HG03521 (cell line): ENCODE measurements around the gene USP17L17.
"Not testable (repeated sequence)": the region's sequence is repeated elsewhere in the genome, so short reads cannot be mapped to it uniquely, and the experiment has no call there.

Source experiments
- ATAC-seq: cut with Tn5 transposase; IDR thresholded peaks from one replicate; pipeline ENCODE4 v1.9.1; 2021; ENCODE audit warnings: mild to moderate bottlenecking, moderate library complexity; ENCODE audit not compliant: unreplicated experiment

USP17L17 gene

GRCh38 chr4:9243579-9243978 lies at the start of gene USP17L17:
USP17L17 (plus strand) TSS chr4:9243879; CDS start chr4:9243879, 0 bp downstream.
- not testable (repeated sequence) for ATAC-seq

- ATAC-seq: not testable (repeated sequence)
Observed at GRCh38 chr4:9210357-9210756, 33.3 kb upstream of the USP17L17 start, which contains the start of gene USP17L10. USP17L10 (plus strand) TSS chr4:9210657; CDS start chr4:9210657, 0 bp downstream.

GRCh38 chr4:9214701-9215100 lies 29.0 kb upstream of the USP17L17 start:
- ATAC-seq: not testable (repeated sequence)

- ATAC-seq: not testable (repeated sequence)
Observed at GRCh38 chr4:9215105-9215504, 28.6 kb upstream of the USP17L17 start, which contains the start of gene USP17L11. USP17L11 (plus strand) TSS chr4:9215405; CDS start chr4:9215405, 0 bp downstream.

- ATAC-seq: not testable (repeated sequence)
Observed at GRCh38 chr4:9219852-9220251, 23.8 kb upstream of the USP17L17 start, which contains the start of gene USP17L12. USP17L12 (plus strand) TSS chr4:9220152; CDS start chr4:9220152, 0 bp downstream.

- ATAC-seq: not testable (repeated sequence)
Observed at GRCh38 chr4:9224596-9224995, 19.1 kb upstream of the USP17L17 start, which contains the start of gene USP17L13. USP17L13 (plus strand) TSS chr4:9224896; CDS start chr4:9224896, 0 bp downstream.

GRCh38 chr4:9230249-9230648 lies 13.4 kb upstream of the USP17L17 start:
- not testable (repeated sequence) for ATAC-seq

- ATAC-seq: not testable (repeated sequence)
Observed at GRCh38 chr4:9234085-9234484, 9.6 kb upstream of the USP17L17 start, which contains the start of gene USP17L15. USP17L15 (plus strand) TSS chr4:9234385; CDS start chr4:9234385, 0 bp downstream.

- not testable (repeated sequence) for ATAC-seq
Observed at GRCh38 chr4:9238461-9238860, 5.2 kb upstream of the USP17L17 start.

GRCh38 chr4:9247953-9248680 lies 4.4 kb downstream of the USP17L17 start, which contains the start of gene USP17L18:
USP17L18 (plus strand) TSS chr4:9248630; CDS start chr4:9248630, 0 bp downstream.
- ATAC-seq: not testable (repeated sequence)

GRCh38 chr4:9253078-9253477 lies 9.4 kb downstream of the USP17L17 start, which contains the start of gene USP17L19:
USP17L19 (plus strand) TSS chr4:9253378; CDS start chr4:9253378, 0 bp downstream.
- ATAC-seq: not testable (repeated sequence)

- ATAC-seq: not testable (repeated sequence)
Observed at GRCh38 chr4:9257824-9258223, 14.1 kb downstream of the USP17L17 start, which contains the start of gene USP17L20. USP17L20 (plus strand) TSS chr4:9258124; CDS start chr4:9258124, 0 bp downstream.

- ATAC-seq: not testable (repeated sequence)
Observed at GRCh38 chr4:9262572-9262971, 18.9 kb downstream of the USP17L17 start, which contains the start of gene USP17L21. USP17L21 (plus strand) TSS chr4:9262872; CDS start chr4:9262872, 0 bp downstream.

- ATAC-seq: not testable (repeated sequence)
Observed at GRCh38 chr4:9267319-9267718, 23.6 kb downstream of the USP17L17 start, which contains the start of gene USP17L22. USP17L22 (plus strand) TSS chr4:9267619; CDS start chr4:9267619, 0 bp downstream.

GRCh38 chr4:9271719-9272118 lies 28.0 kb downstream of the USP17L17 start:
- ATAC-seq: not testable (repeated sequence)
